ENCODE data around the gene OPCML.

Gene OPCML

DNA sequence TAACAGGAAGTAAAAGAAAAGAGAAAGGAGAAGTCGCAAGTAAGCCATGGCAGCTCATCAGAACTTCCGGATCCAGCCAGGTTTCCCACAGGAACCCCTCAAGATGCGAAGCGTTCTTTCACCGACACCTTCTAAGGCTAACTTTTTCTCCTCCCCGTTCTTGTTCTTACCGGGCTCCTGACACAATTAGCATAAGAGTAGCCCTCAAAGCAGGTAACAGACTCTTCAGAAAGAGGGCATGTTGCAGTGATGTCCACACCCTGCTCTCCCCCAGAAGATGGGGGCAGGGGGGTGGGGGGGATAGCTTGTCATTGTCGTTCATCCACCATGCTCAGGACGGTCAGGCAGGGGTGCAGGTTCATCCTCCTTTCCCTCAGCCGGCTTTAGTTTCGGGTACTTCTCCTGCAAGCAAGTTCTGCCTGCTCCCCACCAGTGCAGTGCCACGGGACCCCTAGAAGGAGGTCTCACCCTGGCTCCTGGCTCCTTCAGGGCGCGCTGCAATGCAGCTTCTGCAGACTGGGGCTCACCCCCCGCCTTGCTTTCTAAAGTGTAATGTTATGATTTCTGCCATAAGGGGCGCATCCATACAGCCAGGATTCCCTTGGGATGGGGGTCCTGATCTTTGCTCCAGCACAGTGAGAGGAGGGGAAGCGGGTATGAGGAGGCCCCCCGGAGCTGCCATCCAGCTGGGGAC lies 2.3 kb downstream of the OPCML start:
- no peak for TF ChIP-seq CTCF (IDR thresholded peaks at IDR 0.05; ENCODE audit: insufficient read depth, low read depth, low read length, missing control alignments)

DNA sequence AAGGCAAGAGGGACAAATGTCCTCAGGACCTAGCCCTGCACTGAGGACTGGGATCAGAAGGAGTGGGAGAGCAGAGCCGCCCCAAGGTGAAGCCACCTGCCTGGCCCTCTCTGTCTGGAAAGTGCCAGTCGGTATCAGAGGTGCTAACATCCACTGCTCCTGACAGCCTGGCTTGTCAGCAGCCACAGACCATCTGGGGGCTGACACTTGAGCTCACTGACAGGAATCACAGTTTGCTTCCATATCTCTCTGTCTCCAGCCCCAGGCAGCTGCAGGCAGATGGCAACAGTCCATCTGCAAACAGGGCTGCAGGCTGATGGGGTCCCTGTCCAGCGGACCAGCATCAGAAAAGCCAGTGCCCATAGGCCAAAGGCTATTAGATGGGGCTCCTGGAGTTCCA lies 5.5 kb downstream of the OPCML start:
- no peak for DNase-seq (ENCODE audit: low read depth)
- TF ChIP-seq CTCF (IDR thresholded peaks at IDR 0.05; ENCODE audit: insufficient read depth, low read depth, low read length, missing control alignments): no peak
- H3K4me3 ChIP-seq (ENCODE audit: low read length): no peak overlapping the region

More for the DNA sequence above, 2.3 kb downstream of the OPCML start:
- DNase-seq (ENCODE audit: low read depth): no peak
- no peak overlapping the region for H3K4me3 ChIP-seq (ENCODE audit: low read length)

DNA sequence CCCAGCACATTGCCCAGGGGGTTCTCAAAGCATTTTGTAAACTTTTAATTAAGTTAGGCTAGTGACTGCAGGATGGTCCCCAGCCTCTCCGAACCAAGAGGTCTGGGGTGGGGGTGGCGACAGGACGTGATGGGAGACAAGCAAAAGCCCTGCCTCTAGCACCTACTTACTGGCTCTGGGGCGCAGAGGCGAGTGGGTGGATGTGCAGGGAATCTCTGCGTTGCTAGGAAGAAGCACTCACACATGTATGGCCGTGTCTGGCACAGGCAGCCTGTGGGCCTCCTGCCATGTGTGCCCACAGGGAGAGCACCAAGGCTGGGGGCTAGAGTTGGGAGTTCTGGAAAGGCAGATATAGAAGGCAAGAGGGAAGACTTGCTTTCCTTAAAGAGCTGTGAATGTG lies 6.3 kb downstream of the OPCML start:
- no peak for DNase-seq (ENCODE audit: low read depth)
- H3K4me3 ChIP-seq (ENCODE audit: low read length): no peak overlapping the region
- no peak for TF ChIP-seq CTCF (IDR thresholded peaks at IDR 0.05; ENCODE audit: insufficient read depth, low read depth, low read length, missing control alignments)

DNA sequence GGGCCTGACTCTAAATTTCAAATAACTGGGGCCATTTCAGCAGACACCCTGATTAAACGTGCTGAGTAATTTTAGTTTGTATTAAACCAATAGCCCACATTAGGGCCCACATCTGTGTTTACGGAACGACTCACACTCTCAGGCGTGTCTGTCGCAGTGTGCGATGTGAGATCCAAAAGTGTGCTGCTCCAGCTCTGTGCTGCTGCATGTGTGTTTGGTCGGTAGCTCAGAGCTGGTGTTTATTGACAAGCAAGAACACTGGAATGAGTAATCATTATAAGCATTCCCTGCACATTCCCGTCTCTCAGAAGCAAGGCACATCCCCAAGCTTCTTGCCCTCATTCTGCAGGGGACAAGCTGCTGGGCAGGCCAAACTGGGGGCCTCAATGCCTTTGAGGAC lies 7.8 kb downstream of the OPCML start:
- no peak for DNase-seq (ENCODE audit: low read depth)
- H3K4me3 ChIP-seq (ENCODE audit: low read length): no peak overlapping the region
- no peak for TF ChIP-seq CTCF (IDR thresholded peaks at IDR 0.05; ENCODE audit: insufficient read depth, low read depth, low read length, missing control alignments)

- TF ChIP-seq CTCF (IDR thresholded peaks at IDR 0.05; ENCODE audit: insufficient read depth, low read depth, low read length, missing control alignments): no peak
- no peak overlapping the region for H3K4me3 ChIP-seq (ENCODE audit: low read length)
- no peak for DNase-seq (ENCODE audit: low read depth)
Observed at GRCh38 chr11:133522344-133522743, 10.0 kb downstream of the OPCML start.

- DNase-seq (ENCODE audit: low read depth): no peak
- H3K4me3 ChIP-seq (ENCODE audit: low read length): no peak overlapping the region
- no peak for TF ChIP-seq CTCF (IDR thresholded peaks at IDR 0.05; ENCODE audit: insufficient read depth, low read depth, low read length, missing control alignments)
Observed at GRCh38 chr11:133521502-133521901, 10.8 kb downstream of the OPCML start.

GRCh38 chr11:133520707-133521106 lies 11.6 kb downstream of the OPCML start:
- DNase-seq (ENCODE audit: low read depth): no peak
- no peak overlapping the region for H3K4me3 ChIP-seq (ENCODE audit: low read length)
- no peak for TF ChIP-seq CTCF (IDR thresholded peaks at IDR 0.05; ENCODE audit: insufficient read depth, low read depth, low read length, missing control alignments)

Measured in epithelial cell of esophagus (primary cell).